Panc1 (cell line): ENCODE measurements around the gene PSKH1. TPM values are rescaled to one million over a fixed set of nuclear protein-coding genes. Genes with fewer than 3 reads are reported as not detected.

Experiments
- ATAC-seq: fragments of 200-7000 bp; cut with Tn5 transposase; 2 replicates; pipeline ENCODE4 v1.9.1; 2020; ENCODE audit warnings: mild to moderate bottlenecking, moderate library complexity
- BruUV-seq: library from RNA; stranded (reverse); fragments of 400-500 nt; replicated peaks from 2 replicates; lab custom pipeline; 2021; lab: Mats Ljungman, UMichigan
- CTCF ChIA-PET: fragments of 300-600 bp; sonication (Branson Sonifier 250); formaldehyde crosslinking; loops from one replicate; lab custom pipeline; 2022; ENCODE audit warnings: antibody characterized with exemption; lab: Charles Lee
- POLR2A ChIA-PET: fragments of 300-600 bp; sonication (Branson Sonifier 250); formaldehyde crosslinking; loops from one replicate; lab custom pipeline; 2022; ENCODE audit warnings: antibody characterized with exemption; lab: Charles Lee
- DNase-seq: peaks from one replicate; pipeline ENCODE4 v3.0.0-alpha.2; 2010; ENCODE audit warnings: low read depth, low spot score
- H3K27ac ChIP-seq: 2 replicates; pipeline ENCODE4 v1.5.1; 2011; ENCODE audit warnings: mild to moderate bottlenecking, low read length, inconsistent platforms
- H3K27me3 ChIP-seq: fragments of 200-500 bp; sonication (Bioruptor generic); 2 replicates; pipeline ENCODE4 v1.6.0; 2014; ENCODE audit warnings: low read length, inconsistent platforms; ENCODE audit not compliant: control insufficient read depth, insufficient read depth
- H3K36me3 ChIP-seq: fragments of 200-500 bp; sonication (Bioruptor generic); 2 replicates; pipeline ENCODE4 v1.5.1; 2014; ENCODE audit warnings: inconsistent platforms, mild to moderate bottlenecking, low read length, moderate library complexity; ENCODE audit not compliant: control insufficient read depth, insufficient read depth
- H3K4me1 ChIP-seq: 2 replicates; pipeline ENCODE4 v1.5.1; 2011; ENCODE audit warnings: inconsistent platforms, mild to moderate bottlenecking, low read length, moderate library complexity; ENCODE audit not compliant: control insufficient read depth, insufficient read depth
- H3K4me3 ChIP-seq, 2 experiments: 2 replicates each; pipeline ENCODE4 v1.5.1; 2011 to 2012; ENCODE audit warnings: low read depth in 2 of 2, low read length in 2 of 2, mild to moderate bottlenecking in 2 of 2, inconsistent platforms in 1 of 2, moderate library complexity in 1 of 2
- H3K9me3 ChIP-seq: fragments of 200-500 bp; sonication (Bioruptor generic); 2 replicates; pipeline ENCODE4 v1.5.1; 2014; ENCODE audit warnings: low read depth, mild to moderate bottlenecking, inconsistent platforms, low read length, moderate library complexity; ENCODE audit not compliant: control insufficient read depth, insufficient read depth
- CTCF ChIP-seq: fragments of 450-650 bp; IDR thresholded peaks from 2 replicates; pipeline ENCODE4 v1.5.1; 2017; ENCODE audit warnings: mild to moderate bottlenecking
- POLR2AphosphoS5 ChIP-seq: IDR thresholded peaks from 2 replicates; pipeline ENCODE4 v1.6.1; 2012; ENCODE audit warnings: mild to moderate bottlenecking, low read depth, low read length, moderate library complexity
- REST ChIP-seq, 2 experiments: IDR thresholded peaks; 2 replicates each; pipeline ENCODE4 v1.6.1; 2011 to 2012; ENCODE audit warnings: low read depth in 2 of 2, control low read depth in 1 of 2, low read length in 1 of 2, mild to moderate bottlenecking in 1 of 2, moderate library complexity in 1 of 2; ENCODE audit not compliant: insufficient read depth in 1 of 2
- SIN3A ChIP-seq: IDR thresholded peaks from 2 replicates; pipeline ENCODE4 v1.6.1; 2012; ENCODE audit warnings: low read depth, mild to moderate bottlenecking, low read length, moderate library complexity, borderline replicate concordance; ENCODE audit not compliant: insufficient read depth
- TCF7L2 ChIP-seq: IDR thresholded peaks from 2 replicates; pipeline ENCODE4 v1.6.1; 2011; ENCODE audit warnings: mild to moderate bottlenecking, low read depth, low read length, inconsistent platforms
- in situ Hi-C: cut with HindIII; loops from 2 replicates; pipeline ENCODE4 v1.10.0; 2016; ENCODE audit warnings: low sequenced_read_pairs, low pct_unique_long_range_greater_than_20kb
- intact Hi-C: fragments of 100-400 bp; cut with micrococcal nuclease; formaldehyde crosslinking; loops from one replicate; pipeline ENCODE4 v1.10.0; 2022; ENCODE audit not compliant: unreplicated experiment
- total RNA-seq: library from RNA; stranded (reverse); gene quantifications from one replicate; pipeline ENCODE4 v1.2.1, GENCODE V29; 2021; ENCODE audit not compliant: unreplicated experiment

The PSKH1 gene
- total RNA-seq, 1 experiment from 2014 or later = 17.8 TPM

GRCh38 chr16:67880584-67880983, 12.5 kb upstream of the PSKH1 start:
- H3K36me3 ChIP-seq = no peaks in the 10 kb centered on the region; the same call in none of the 2 replicates

GRCh38 chr16:67881621-67882161, 11.4 kb upstream of the PSKH1 start:
- H3K27me3 ChIP-seq = no peaks in the 10 kb centered on the region
- ATAC-seq (no peak), DNase-seq (no peak)
- no peaks in the 10 kb centered on the region; the same call in none of the 2 replicates for H3K36me3 ChIP-seq
- in situ Hi-C loops (no loop called here), intact Hi-C loops (no loop called here)
- BruUV-seq = no TSS peak
- no peaks in the 10 kb centered on the region for H3K9me3 ChIP-seq
- ChIA-PET CTCF (interaction anchor here (1.2 kb wide), 1 partner anchor 10 kb away, joined by 9 read pairs; no protein-coding TSS in a partner anchor), POLR2A (no interaction called here)
- no peaks in the 10 kb centered on the region for H3K4me1 ChIP-seq
- no peak for TF ChIP-seq CTCF
- TF ChIP-seq TCF7L2 = no peak
- TF ChIP-seq SIN3A = no peak
- no peak for TF ChIP-seq POLR2AphosphoS5
- TF ChIP-seq REST (IDR thresholded peaks at IDR 0.05; ENCODE audit: insufficient read depth in 1 of 2, low read depth in 2 of 2, low read length in 1 of 2) = no peak
- no peak overlapping the region for H3K27ac ChIP-seq
- H3K4me3 ChIP-seq = no peak overlapping the region

More at GRCh38 chr16:67880584-67880983, 12.5 kb upstream of the PSKH1 start:
- Histone ChIP-seq H3K4me3 (no peak overlapping the region), H3K9me3 (no peaks in the 10 kb centered on the region), H3K27ac (no peak overlapping the region), H3K4me1 (no peaks in the 10 kb centered on the region), H3K27me3 (no peaks in the 10 kb centered on the region)
- ChIA-PET POLR2A (no interaction called here), CTCF (no interaction called here)
- ATAC-seq = no peak
- DNase-seq = no peak
- no peak for TF ChIP-seq SIN3A
- no peak for TF ChIP-seq CTCF
- TF ChIP-seq REST (IDR thresholded peaks at IDR 0.05; ENCODE audit: insufficient read depth in 1 of 2, low read depth in 2 of 2, low read length in 1 of 2) = no peak
- TF ChIP-seq POLR2AphosphoS5 = no peak
- TF ChIP-seq TCF7L2 = no peak
- intact Hi-C loops (no loop called here), in situ Hi-C loops (no loop called here)
- BruUV-seq = no TSS peak
